Natural killer cell (primary cell): ENCODE measurements around the gene CA11. TPM values are rescaled to one million over a fixed set of nuclear protein-coding genes. Genes with fewer than 3 reads are reported as not detected.

ENCODE experiments used
- ATAC-seq, 3 donors: fragments of 150-1000 bp in 2 of 3; fragments of 200-7000 bp in 1 of 3; cut with Tn5 transposase; 1 replicate in 1 of 3; 2 replicates in 2 of 3; pipeline ENCODE4 v1.10.0; 2021; ENCODE audit warnings: mild to moderate bottlenecking in 2 of 3, moderate library complexity in 2 of 3
- DNase-seq, 2 donors: peaks; one replicate each; pipeline versions ENCODE4 v3.0.0 to v3.0.0-alpha.2; 2013 to 2021; ENCODE audit warnings: mixed read lengths in 1 of 2
- H3K27ac ChIP-seq: one replicate; pipeline ENCODE4 v1.5.1; 2013; ENCODE audit warnings: mild to moderate bottlenecking, low read length
- H3K27me3 ChIP-seq: one replicate; pipeline ENCODE4 v1.6.1; 2013; ENCODE audit warnings: low read length; ENCODE audit not compliant: control insufficient read depth, insufficient read depth
- H3K36me3 ChIP-seq: one replicate; pipeline ENCODE4 v1.6.1; 2013; ENCODE audit warnings: low read length; ENCODE audit not compliant: control insufficient read depth, insufficient read depth
- H3K4me1 ChIP-seq: one replicate; pipeline ENCODE4 v1.6.1; 2013; ENCODE audit warnings: low read length; ENCODE audit not compliant: control insufficient read depth, insufficient read depth
- H3K4me3 ChIP-seq: one replicate; pipeline ENCODE4 v1.5.1; 2013; ENCODE audit warnings: low read length
- H3K9me3 ChIP-seq: one replicate; pipeline ENCODE4 v1.6.1; 2013; ENCODE audit warnings: low read length; ENCODE audit not compliant: control insufficient read depth, insufficient read depth
- H3K27ac Mint-ChIP-seq, 2 donors: one replicate each; pipeline ENCODE4 v1.8.0; 2022; ENCODE audit warnings: mild to moderate bottlenecking in 2 of 2, mixed read lengths in 2 of 2, moderate library complexity in 1 of 2
- H3K27me3 Mint-ChIP-seq, 2 donors: one replicate each; pipeline ENCODE4 v1.8.0; 2022; ENCODE audit warnings: low read depth in 2 of 2, mixed read lengths in 2 of 2
- H3K36me3 Mint-ChIP-seq: one replicate; pipeline ENCODE4 v1.8.0; 2022; ENCODE audit warnings: mixed read lengths
- H3K4me1 Mint-ChIP-seq, 2 donors: one replicate each; pipeline ENCODE4 v1.8.0; 2022; ENCODE audit warnings: mixed read lengths in 2 of 2
- H3K4me3 Mint-ChIP-seq: one replicate; pipeline ENCODE4 v1.8.0; 2022; ENCODE audit warnings: mild to moderate bottlenecking, moderate library complexity, mixed read lengths
- H3K9me3 Mint-ChIP-seq, 2 donors: one replicate each; pipeline ENCODE4 v1.8.0; 2022; ENCODE audit warnings: mixed read lengths in 2 of 2
- WGBS: methylation state at CpG from one replicate; pipeline ENCODE4 v1.1.7; 2013; ENCODE audit warnings: missing lambda C conversion rate; ENCODE audit not compliant: insufficient coverage; 5-methylcytosine and 5-hydroxymethylcytosine counted together
- intact Hi-C: fragments of 100-400 bp; cut with micrococcal nuclease; formaldehyde crosslinking; loops from one replicate; pipeline ENCODE4 v1.14.2; 2022
- total RNA-seq, 4 donors: library from RNA; stranded (reverse); fragments of 120-200 nt in 1 of 4; gene quantifications; one replicate each; pipeline versions ENCODE4 v1.2.3 to v1.2.4, GENCODE V29; 2013 to 2022
- TF ChIP-seq, protein P1 (sequence below): fragments of 200-600 bp; IDR thresholded peaks from one replicate; pipeline ENCODE4 v1.8.0; 2022; ENCODE audit warnings: antibody characterized with exemption

CA11 gene
- total RNA-seq, 3 donors from 2014 or later (not counting 1 experiment from before 2014, with no cell fraction given), result 9.2 to 11.9 (median 11.0) TPM

DNA sequence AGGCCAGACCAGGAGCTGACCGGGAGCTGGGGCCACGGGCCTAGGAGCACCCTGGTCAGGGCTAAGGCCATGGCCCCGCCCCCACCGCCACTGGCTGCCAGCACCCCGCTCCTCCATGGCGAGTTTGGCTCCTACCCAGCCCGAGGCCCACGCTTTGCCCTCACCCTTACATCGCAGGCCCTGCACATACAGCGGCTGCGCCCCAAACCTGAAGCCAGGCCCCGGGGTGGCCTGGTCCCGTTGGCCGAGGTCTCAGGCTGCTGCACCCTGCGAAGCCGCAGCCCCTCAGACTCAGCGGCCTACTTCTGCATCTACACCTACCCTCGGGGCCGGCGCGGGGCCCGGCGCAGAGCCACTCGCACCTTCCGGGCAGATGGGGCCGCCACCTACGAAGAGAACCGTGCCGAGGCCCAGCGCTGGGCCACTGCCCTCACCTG, 20.1 kb downstream of the CA11 start:
- Mint-ChIP-seq H3K4me3 (no peak overlapping the region), H3K27ac (peak overlapping the region; percentile 82 to 87), H3K9me3 (no peaks in the 10 kb centered on the region), H3K36me3 (no peaks in the 10 kb centered on the region), H3K27me3 (no peaks in the 10 kb centered on the region), H3K4me1 (peaks cover 29 to 49% of the 10 kb centered on the region in 2 donors)
- intact Hi-C loops, result no loop called here
- Histone ChIP-seq H3K4me3 (no peak overlapping the region), H3K36me3 (peaks cover 18% of the 10 kb centered on the region), H3K27ac (no peak overlapping the region), H3K27me3 (no peaks in the 10 kb centered on the region), H3K4me1 (peaks cover 73% of the 10 kb centered on the region), H3K9me3 (no peaks in the 10 kb centered on the region)
- TF ChIP-seq, protein P1, sequence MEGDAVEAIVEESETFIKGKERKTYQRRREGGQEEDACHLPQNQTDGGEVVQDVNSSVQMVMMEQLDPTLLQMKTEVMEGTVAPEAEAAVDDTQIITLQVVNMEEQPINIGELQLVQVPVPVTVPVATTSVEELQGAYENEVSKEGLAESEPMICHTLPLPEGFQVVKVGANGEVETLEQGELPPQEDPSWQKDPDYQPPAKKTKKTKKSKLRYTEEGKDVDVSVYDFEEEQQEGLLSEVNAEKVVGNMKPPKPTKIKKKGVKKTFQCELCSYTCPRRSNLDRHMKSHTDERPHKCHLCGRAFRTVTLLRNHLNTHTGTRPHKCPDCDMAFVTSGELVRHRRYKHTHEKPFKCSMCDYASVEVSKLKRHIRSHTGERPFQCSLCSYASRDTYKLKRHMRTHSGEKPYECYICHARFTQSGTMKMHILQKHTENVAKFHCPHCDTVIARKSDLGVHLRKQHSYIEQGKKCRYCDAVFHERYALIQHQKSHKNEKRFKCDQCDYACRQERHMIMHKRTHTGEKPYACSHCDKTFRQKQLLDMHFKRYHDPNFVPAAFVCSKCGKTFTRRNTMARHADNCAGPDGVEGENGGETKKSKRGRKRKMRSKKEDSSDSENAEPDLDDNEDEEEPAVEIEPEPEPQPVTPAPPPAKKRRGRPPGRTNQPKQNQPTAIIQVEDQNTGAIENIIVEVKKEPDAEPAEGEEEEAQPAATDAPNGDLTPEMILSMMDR, result no peak
- 98% methylated on average over 30 of the region's 30 CpGs for WGBS
- ATAC-seq, result no peak
- no peak for DNase-seq

DNA sequence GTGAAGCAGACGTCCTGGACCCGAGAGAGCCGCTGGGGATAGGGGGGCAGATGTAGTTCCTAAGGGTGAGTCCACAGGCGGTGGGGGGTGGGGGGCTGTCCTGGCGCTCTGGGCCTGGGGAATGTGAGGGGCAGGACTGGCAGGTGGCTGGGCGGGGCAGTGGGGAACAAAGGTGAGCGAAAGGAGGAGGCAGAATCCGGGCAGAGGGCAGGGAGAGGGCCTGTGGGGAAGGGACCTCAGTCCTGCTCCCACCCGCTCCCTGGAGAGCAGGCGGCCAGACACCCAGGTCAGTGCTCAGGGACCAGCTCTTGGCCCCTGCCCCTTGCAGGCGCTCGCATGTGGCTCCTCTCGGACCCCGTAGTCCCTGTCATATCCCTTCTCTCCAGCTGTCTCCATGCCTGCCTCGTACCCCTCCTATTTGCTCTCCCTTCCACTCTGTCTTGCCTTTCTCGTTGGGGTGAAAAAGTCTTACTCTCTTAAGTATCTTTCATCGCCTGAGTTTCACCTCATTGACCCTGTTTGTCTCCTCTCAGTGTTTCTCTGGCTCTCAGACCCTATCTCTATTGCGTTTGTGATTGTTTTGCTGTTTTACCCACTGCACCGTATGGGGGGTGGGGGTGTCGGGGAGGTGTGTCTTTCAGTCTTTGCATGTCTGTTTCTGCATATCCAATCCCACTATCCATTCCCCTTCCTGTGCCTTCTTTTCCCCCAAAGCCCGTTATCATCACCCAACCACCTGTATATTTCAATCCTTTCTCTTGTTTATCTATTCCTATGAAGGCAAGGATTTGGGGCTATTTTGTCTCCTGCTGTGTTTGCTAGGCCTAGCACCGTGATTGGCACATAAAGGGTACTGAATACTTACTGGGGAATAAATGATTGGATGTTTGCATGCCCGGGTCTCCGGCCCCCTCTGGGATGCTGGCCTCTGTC, 20.9 kb downstream of the CA11 start:
- H3K36me3 ChIP-seq, result peaks cover 10% of the 10 kb centered on the region
- H3K4me3 ChIP-seq, result no peak overlapping the region
- Mint-ChIP-seq H3K36me3 (no peaks in the 10 kb centered on the region), H3K27me3 (no peaks in the 10 kb centered on the region), H3K9me3 (no peaks in the 10 kb centered on the region), H3K4me3 (peak overlapping the region; percentile 21), H3K4me1 (peaks cover 31 to 52% of the 10 kb centered on the region in 2 donors), H3K27ac (peak overlapping the region; percentile 82 to 87)
- TF ChIP-seq, protein P1, result no peak
- DNase-seq (no peak), ATAC-seq (no peak)
- H3K9me3 ChIP-seq, result no peaks in the 10 kb centered on the region
- peaks cover 70% of the 10 kb centered on the region for H3K4me1 ChIP-seq
- H3K27ac ChIP-seq, result peak overlapping the region; percentile 76
- intact Hi-C loops, result no loop called here
- 83% methylated on average over 21 of the region's 24 CpGs for WGBS
- no peaks in the 10 kb centered on the region for H3K27me3 ChIP-seq

DNA sequence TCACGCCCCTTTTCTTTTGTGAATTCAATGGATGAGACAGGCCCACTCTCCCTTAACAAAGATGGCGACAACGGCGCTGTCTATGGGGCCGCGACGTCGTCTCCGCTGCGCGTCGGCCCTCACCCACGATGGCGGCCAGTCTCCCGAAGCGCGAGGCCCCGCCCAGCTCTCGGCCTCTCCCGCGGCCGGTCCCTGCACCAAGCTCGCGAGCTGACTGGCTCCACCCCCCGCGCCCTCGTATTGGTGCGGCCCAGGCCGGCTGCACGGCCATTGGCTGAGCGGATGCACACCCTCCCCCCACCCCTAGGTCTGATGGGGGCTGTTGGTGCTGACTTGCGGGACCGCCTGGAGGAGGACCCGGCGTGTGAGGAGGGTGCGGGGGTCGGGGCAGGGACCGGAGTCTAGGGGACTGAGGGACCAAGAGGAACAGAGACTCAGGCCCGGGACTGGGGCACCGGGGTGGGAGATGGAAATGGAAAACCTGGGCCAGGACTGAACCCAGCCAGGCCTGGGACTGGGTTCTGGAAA, 21.9 kb downstream of the CA11 start:
- intact Hi-C loops, result no loop called here
- ATAC-seq, result peak; percentile 72 to 84 (median 74)
- Mint-ChIP-seq H3K4me3 (peak overlapping the region; percentile 86), H3K27me3 (no peaks in the 10 kb centered on the region), H3K9me3 (no peaks in the 10 kb centered on the region), H3K27ac (peak overlapping the region; percentile 82 to 87), H3K36me3 (no peaks in the 10 kb centered on the region), H3K4me1 (peaks cover 40 to 61% of the 10 kb centered on the region in 2 donors)
- DNase-seq, result peak; percentile 88 to 97
- 2% methylated on average over 36 of the region's 40 CpGs for WGBS
- H3K36me3 ChIP-seq, result peaks cover 2% of the 10 kb centered on the region
- TF ChIP-seq, protein P1, result no peak
- peak overlapping the region; percentile 76 for H3K27ac ChIP-seq
- peaks cover 71% of the 10 kb centered on the region for H3K4me1 ChIP-seq
- H3K9me3 ChIP-seq, result no peaks in the 10 kb centered on the region
- no peaks in the 10 kb centered on the region for H3K27me3 ChIP-seq
- H3K4me3 ChIP-seq, result peak overlapping the region; percentile 21
